ENCODE data around the gene PMFBP1. TPM values are rescaled to one million over a fixed set of nuclear protein-coding genes. Genes with fewer than 3 reads are reported as not detected.

PMFBP1 gene
- total and polyA plus RNA-seq, 3 experiments from 2014 or later: 0.09 to 0.15 (median 0.13) TPM

DNA sequence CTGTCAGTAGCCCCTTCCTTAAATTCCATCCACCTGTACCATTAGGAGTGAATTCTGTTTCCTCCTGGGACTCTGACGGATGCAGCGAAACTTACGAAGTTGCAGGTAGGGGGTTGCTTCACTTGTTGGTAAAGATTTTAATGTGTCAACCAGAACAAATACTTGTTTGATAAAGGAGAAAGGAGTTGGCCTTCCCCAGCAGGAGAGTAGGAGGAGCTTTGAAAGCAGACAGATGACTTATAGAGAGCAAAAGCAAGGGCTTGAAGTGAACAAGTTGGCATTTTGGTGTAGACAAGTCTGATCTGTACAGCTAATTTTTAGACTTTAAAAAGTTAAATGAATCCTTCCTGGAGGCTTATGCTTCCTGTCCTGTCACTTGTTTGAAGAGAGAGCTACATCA lies 38.1 kb upstream of the PMFBP1 start:
- Histone ChIP-seq H3K27ac (ENCODE audit: low read depth, low read length) (no peak overlapping the region), H3K27me3 (ENCODE audit: insufficient read depth, low read length, poor library complexity, severe bottlenecking) (no peaks in the 10 kb centered on the region), H3K4me3 (ENCODE audit: low read length) (no peak overlapping the region), H3K9me3 (ENCODE audit: low read length) (no peaks in the 10 kb centered on the region), H3K36me3 (ENCODE audit: insufficient read depth, low read length) (no peaks in the 10 kb centered on the region), H3K4me1 (ENCODE audit: insufficient read depth, low read length) (no peaks in the 10 kb centered on the region)
- Mint-ChIP-seq H3K4me1 (no peaks in the 10 kb centered on the region), H3K27me3 (peaks cover 0 to 25% of the 10 kb centered on the region in 2 donors), H3K4me3 (no peak overlapping the region), H3K36me3 (no peaks in the 10 kb centered on the region), H3K9me3 (peaks cover 2 to 7% (median 3%) of the 10 kb centered on the region in 5 donors), H3K27ac (no peak overlapping the region)
- ChIA-PET CTCF (no interaction called here), POLR2A (no interaction called here)
- no peak for DNase-seq

DNA sequence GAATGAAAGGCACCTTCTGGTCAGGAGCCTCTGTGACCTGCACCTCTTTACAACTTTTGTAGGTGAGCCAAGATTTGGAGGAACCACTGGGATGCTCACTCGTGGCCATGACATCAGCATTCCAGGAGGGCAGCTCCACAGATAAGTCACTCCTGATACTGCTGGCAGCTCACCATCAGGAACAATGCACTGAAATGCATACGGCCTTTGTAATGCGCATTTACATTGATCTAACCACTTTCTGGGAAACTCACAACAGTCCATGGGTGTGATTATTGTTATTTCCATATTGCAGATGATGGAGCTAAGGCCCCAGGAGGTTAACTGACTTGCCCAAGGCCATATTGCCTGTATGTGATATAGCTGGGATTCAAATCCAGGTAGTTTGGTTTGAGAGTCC lies 34.3 kb upstream of the PMFBP1 start:
- H3K27ac ChIP-seq (ENCODE audit: low read depth, low read length): no peak overlapping the region
- H3K4me3 ChIP-seq (ENCODE audit: low read length): no peak overlapping the region
- Mint-ChIP-seq H3K27me3 (peaks cover 5 to 25% of the 10 kb centered on the region in 2 donors), H3K9me3 (no peaks in the 10 kb centered on the region), H3K4me1 (peaks cover 6 to 7% (median 7%) of the 10 kb centered on the region in 3 donors), H3K36me3 (no peaks in the 10 kb centered on the region), H3K27ac (no peak overlapping the region), H3K4me3 (no peak overlapping the region)
- no peaks in the 10 kb centered on the region for H3K27me3 ChIP-seq (ENCODE audit: insufficient read depth, low read length, poor library complexity, severe bottlenecking)
- DNase-seq: no peak
- H3K9me3 ChIP-seq (ENCODE audit: low read length): no peaks in the 10 kb centered on the region
- no peaks in the 10 kb centered on the region for H3K4me1 ChIP-seq (ENCODE audit: insufficient read depth, low read length)
- H3K36me3 ChIP-seq (ENCODE audit: insufficient read depth, low read length): no peaks in the 10 kb centered on the region
- CTCF ChIA-PET: no interaction called here
- POLR2A ChIA-PET: no interaction called here

DNA sequence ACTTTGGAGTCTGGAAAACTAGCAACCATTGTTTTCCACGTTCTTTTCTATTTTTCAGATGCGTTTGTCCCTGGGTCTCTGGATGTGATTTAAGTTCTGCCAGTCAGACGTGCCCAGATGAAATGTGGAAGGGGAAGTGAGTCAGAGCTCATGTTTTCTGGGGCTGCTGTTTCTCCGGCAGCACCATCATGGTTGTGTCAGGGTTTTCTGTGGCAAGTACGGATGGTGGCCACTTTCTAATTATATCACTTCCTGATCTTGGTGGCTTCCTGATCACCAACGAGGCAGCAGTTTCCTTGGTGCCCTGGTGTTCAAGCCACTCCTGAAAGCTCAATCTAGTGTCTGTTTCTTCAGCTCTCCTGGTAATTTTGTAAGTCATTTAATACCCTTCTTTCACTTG lies 31.4 kb upstream of the PMFBP1 start:
- Mint-ChIP-seq H3K27ac (peak overlapping the region in 1 of 8 donors; percentile 29), H3K9me3 (no peaks in the 10 kb centered on the region), H3K4me3 (no peak overlapping the region), H3K36me3 (no peaks in the 10 kb centered on the region), H3K27me3 (peaks cover 7 to 22% of the 10 kb centered on the region in 2 donors), H3K4me1 (peaks cover 6 to 7% (median 7%) of the 10 kb centered on the region in 3 donors)
- no peak overlapping the region for H3K4me3 ChIP-seq (ENCODE audit: low read length)
- ChIA-PET CTCF (no interaction called here), POLR2A (no interaction called here)
- no peaks in the 10 kb centered on the region for H3K36me3 ChIP-seq (ENCODE audit: insufficient read depth, low read length)
- no peak overlapping the region for H3K27ac ChIP-seq (ENCODE audit: low read depth, low read length)
- H3K27me3 ChIP-seq (ENCODE audit: insufficient read depth, low read length, poor library complexity, severe bottlenecking): no peaks in the 10 kb centered on the region
- DNase-seq: no peak
- H3K4me1 ChIP-seq (ENCODE audit: insufficient read depth, low read length): no peaks in the 10 kb centered on the region
- H3K9me3 ChIP-seq (ENCODE audit: low read length): no peaks in the 10 kb centered on the region

DNA sequence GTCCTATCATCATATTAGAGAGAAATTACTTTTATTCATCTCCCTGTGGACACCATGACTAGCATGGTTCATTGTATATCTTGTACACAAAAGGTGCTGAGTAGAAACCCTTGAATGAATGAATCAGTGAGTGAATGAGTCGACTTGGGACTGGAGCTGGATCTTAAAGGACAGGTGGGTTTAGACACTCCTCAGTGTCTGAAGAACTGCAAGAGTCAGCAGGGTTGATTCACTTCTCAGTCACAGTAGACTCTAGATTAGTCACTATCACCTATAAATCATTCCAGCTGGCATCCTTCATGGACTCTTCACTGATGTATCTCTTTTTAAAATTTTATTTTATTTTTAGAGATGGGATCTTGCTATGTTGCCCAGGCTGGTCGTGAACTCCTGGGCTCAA lies 30.1 kb upstream of the PMFBP1 start:
- Mint-ChIP-seq H3K36me3 (no peaks in the 10 kb centered on the region), H3K9me3 (no peaks in the 10 kb centered on the region), H3K27me3 (peaks cover 7 to 13% of the 10 kb centered on the region in 2 donors), H3K4me3 (no peak overlapping the region), H3K27ac (no peak overlapping the region), H3K4me1 (peaks cover 6 to 7% (median 7%) of the 10 kb centered on the region in 3 donors)
- H3K4me3 ChIP-seq (ENCODE audit: low read length): no peak overlapping the region
- ChIA-PET POLR2A (no interaction called here), CTCF (no interaction called here)
- no peaks in the 10 kb centered on the region for H3K36me3 ChIP-seq (ENCODE audit: insufficient read depth, low read length)
- H3K27me3 ChIP-seq (ENCODE audit: insufficient read depth, low read length, poor library complexity, severe bottlenecking): no peaks in the 10 kb centered on the region
- no peaks in the 10 kb centered on the region for H3K4me1 ChIP-seq (ENCODE audit: insufficient read depth, low read length)
- no peak overlapping the region for H3K27ac ChIP-seq (ENCODE audit: low read depth, low read length)
- no peaks in the 10 kb centered on the region for H3K9me3 ChIP-seq (ENCODE audit: low read length)
- DNase-seq: no peak

DNA sequence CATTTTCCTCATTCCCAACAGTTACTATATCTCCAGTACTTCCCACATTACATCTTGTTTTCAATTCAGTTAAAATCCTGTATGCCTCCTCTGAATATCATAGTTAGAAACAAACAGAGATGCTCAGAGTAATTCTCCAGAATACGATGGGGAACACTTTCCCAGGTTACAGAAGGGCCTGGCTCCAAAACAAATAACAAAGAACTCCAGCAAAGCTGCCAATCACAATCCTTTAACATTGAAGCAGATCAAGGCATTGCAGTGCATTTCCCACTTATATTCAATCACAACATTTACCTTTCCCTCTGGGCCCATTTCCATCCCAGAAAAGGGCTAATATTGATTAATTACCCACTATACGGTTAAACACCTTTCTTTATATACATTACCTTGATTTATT lies 29.4 kb upstream of the PMFBP1 start:
- Mint-ChIP-seq H3K4me3 (no peak overlapping the region), H3K27me3 (peaks cover 7 to 11% of the 10 kb centered on the region in 2 donors), H3K9me3 (no peaks in the 10 kb centered on the region), H3K4me1 (peaks cover 6 to 7% (median 7%) of the 10 kb centered on the region in 3 donors), H3K36me3 (no peaks in the 10 kb centered on the region), H3K27ac (no peak overlapping the region)
- no peaks in the 10 kb centered on the region for H3K9me3 ChIP-seq (ENCODE audit: low read length)
- H3K4me3 ChIP-seq (ENCODE audit: low read length): no peak overlapping the region
- CTCF ChIA-PET: no interaction called here
- no peaks in the 10 kb centered on the region for H3K4me1 ChIP-seq (ENCODE audit: insufficient read depth, low read length)
- POLR2A ChIA-PET: no interaction called here
- no peak for DNase-seq
- H3K36me3 ChIP-seq (ENCODE audit: insufficient read depth, low read length): no peaks in the 10 kb centered on the region
- no peak overlapping the region for H3K27ac ChIP-seq (ENCODE audit: low read depth, low read length)
- H3K27me3 ChIP-seq (ENCODE audit: insufficient read depth, low read length, poor library complexity, severe bottlenecking): no peaks in the 10 kb centered on the region

DNA sequence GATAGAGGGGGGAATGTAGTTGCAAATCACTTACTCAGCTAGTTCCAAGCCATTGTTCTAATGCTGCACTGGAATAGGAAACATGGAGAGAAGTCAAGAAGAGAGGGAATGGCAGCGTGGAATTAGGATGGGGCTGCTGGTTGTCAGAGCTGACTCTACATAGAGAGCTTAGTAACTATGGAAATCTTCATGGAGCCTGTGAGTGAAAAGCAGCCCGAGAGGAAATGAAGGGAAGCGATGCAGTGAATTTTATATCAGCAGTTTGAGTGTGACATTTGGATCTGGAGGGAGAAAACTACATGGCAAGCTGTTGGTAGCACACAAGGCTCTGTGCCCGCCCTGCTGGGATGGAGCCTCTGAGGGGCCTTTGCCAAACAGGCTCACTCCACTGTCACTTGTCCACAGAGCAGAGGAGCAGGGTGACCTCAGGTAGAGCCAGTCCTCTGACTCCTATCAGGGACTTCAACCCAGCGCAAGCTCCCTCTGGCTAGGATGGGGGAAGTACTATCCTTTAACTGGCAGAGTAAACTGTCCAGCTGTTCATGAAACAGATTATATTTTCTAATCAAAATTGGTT lies 27.9 kb upstream of the PMFBP1 start:
- ChIA-PET CTCF (no interaction called here), POLR2A (no interaction called here)
- Mint-ChIP-seq H3K27ac (no peak overlapping the region), H3K36me3 (no peaks in the 10 kb centered on the region), H3K4me1 (peaks cover 6 to 7% (median 7%) of the 10 kb centered on the region in 3 donors), H3K4me3 (no peak overlapping the region), H3K27me3 (peaks cover 4 to 7% of the 10 kb centered on the region in 2 donors), H3K9me3 (no peaks in the 10 kb centered on the region)
- Histone ChIP-seq H3K4me3 (ENCODE audit: low read length) (no peak overlapping the region), H3K9me3 (ENCODE audit: low read length) (no peaks in the 10 kb centered on the region), H3K4me1 (ENCODE audit: insufficient read depth, low read length) (no peaks in the 10 kb centered on the region), H3K36me3 (ENCODE audit: insufficient read depth, low read length) (no peaks in the 10 kb centered on the region), H3K27ac (ENCODE audit: low read depth, low read length) (no peak overlapping the region), H3K27me3 (ENCODE audit: insufficient read depth, low read length, poor library complexity, severe bottlenecking) (peaks cover 1% of the 10 kb centered on the region)
- no peak for DNase-seq

DNA sequence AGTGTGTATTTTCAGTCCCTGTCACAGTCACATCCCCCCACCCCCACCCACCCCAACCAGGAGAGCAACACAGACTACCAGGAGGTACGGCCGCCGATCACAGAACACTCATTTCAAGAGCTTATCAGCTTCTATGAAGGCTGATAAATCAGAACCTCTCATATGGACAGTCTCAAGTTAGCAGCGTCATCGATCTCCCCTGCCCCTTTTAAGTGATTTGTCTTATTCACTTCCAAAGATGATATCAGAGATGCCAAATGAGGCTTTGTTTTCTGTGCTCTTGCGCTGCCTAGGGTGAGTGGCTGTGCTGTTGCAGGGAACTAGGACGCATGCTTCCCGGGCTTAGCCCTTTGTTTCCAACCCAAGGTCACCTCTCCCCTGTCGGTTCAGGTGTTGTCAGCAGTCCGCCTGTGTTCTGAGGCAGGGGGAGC lies 26.8 kb upstream of the PMFBP1 start:
- POLR2A ChIA-PET: no interaction called here
- H3K27ac Mint-ChIP-seq: no peak overlapping the region
- peaks cover 4 to 7% of the 10 kb centered on the region in 2 donors for H3K27me3 Mint-ChIP-seq
- CTCF ChIA-PET: no interaction called here
- DNase-seq: no peak
- H3K4me3 ChIP-seq (ENCODE audit: low read length): no peak overlapping the region
- H3K36me3 ChIP-seq (ENCODE audit: insufficient read depth, low read length): no peaks in the 10 kb centered on the region
- H3K9me3 ChIP-seq (ENCODE audit: low read length): no peaks in the 10 kb centered on the region
- H3K9me3 Mint-ChIP-seq: no peaks in the 10 kb centered on the region
- H3K4me1 Mint-ChIP-seq: peaks cover 5% of the 10 kb centered on the region in 3 donors
- no peak overlapping the region for H3K4me3 Mint-ChIP-seq
- no peaks in the 10 kb centered on the region for H3K4me1 ChIP-seq (ENCODE audit: insufficient read depth, low read length)
- H3K36me3 Mint-ChIP-seq: no peaks in the 10 kb centered on the region
- peaks cover 3% of the 10 kb centered on the region for H3K27me3 ChIP-seq (ENCODE audit: insufficient read depth, low read length, poor library complexity, severe bottlenecking)
- H3K27ac ChIP-seq (ENCODE audit: low read depth, low read length): no peak overlapping the region

DNA sequence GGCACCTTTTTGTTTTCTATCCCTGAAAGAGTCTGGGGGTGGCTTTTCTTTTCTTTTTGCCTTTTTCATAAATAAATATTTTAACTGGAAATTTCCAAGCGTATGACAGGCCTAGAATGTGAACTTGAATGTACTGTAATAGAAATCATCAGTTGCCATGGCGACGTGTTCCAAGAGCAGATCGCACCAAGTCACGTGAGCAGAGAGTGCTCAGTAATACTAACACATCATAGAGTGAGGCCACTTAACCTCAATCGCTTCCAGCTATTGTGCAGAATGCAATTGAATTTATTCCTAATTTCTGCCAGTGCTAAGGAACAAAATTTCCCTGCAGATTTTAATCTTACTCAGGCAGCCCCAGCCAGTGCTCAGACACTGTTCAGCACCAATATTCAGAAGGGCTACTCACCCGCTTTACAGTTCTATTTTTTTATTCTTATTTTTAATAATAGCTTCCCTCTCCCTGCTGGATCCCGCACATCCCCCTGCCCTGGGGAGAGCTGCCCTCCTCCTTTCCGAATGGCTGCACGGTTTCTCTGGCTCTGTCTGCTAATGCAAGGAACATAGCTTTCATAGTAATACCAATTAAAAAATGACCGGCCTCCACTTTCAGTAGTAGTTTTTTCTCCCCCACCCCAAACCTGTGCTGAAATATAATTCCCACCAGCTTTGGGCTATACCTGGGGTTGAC lies 26.2 kb upstream of the PMFBP1 start:
- no peaks in the 10 kb centered on the region for H3K4me1 ChIP-seq (ENCODE audit: insufficient read depth, low read length)
- no peak overlapping the region for H3K27ac ChIP-seq (ENCODE audit: low read depth, low read length)
- peaks cover 3% of the 10 kb centered on the region for H3K27me3 ChIP-seq (ENCODE audit: insufficient read depth, low read length, poor library complexity, severe bottlenecking)
- no peaks in the 10 kb centered on the region for H3K36me3 ChIP-seq (ENCODE audit: insufficient read depth, low read length)
- no peak overlapping the region for H3K4me3 Mint-ChIP-seq
- no peaks in the 10 kb centered on the region for H3K4me1 Mint-ChIP-seq
- ChIA-PET CTCF (no interaction called here), POLR2A (no interaction called here)
- DNase-seq: no peak
- H3K9me3 ChIP-seq (ENCODE audit: low read length): no peaks in the 10 kb centered on the region
- no peaks in the 10 kb centered on the region for H3K9me3 Mint-ChIP-seq
- H3K4me3 ChIP-seq (ENCODE audit: low read length): no peak overlapping the region
- H3K27ac Mint-ChIP-seq: no peak overlapping the region
- H3K36me3 Mint-ChIP-seq: no peaks in the 10 kb centered on the region
- peaks cover 4 to 7% of the 10 kb centered on the region in 2 donors for H3K27me3 Mint-ChIP-seq

Measured in CD8-positive, alpha-beta memory T cell (primary cell).